Stimulated activated CD4-positive, alpha-beta T cell treated with anti-CD3 and anti-CD28 coated beads, Interleukin-1b, Interleukin-23, amount 100 ng/mL, for 48 hours (primary cell): ENCODE data around the gene C11orf71.

Experiments used
- DNase-seq: peaks from one replicate; pipeline ENCODE4 v3.0.0-alpha.2; 2020

C11orf71 gene

GRCh38 chr11:114353443-114353842 lies 46.9 kb downstream of the C11orf71 start:
- DNase-seq: no peak

GRCh38 chr11:114350022-114350421 lies 50.3 kb downstream of the C11orf71 start:
- no peak for DNase-seq
